Measurements from ENCODE around the gene SMARCA1. TPM values are rescaled to one million over a fixed set of nuclear protein-coding genes. Genes with fewer than 3 reads are reported as not detected.
A peak's percentile ranks its signal among the peaks of the same experiment; 100 is the strongest.

SMARCA1 gene
- polyA plus RNA-seq, 3 donors = 0.03 to 0.13 TPM; not detected in 1

- Mint-ChIP-seq H3K4me3 (no peak overlapping the region), H3K4me1 (no peaks in the 10 kb centered on the region), H3K27ac (peak overlapping the region in 1 of 7 donors; percentile 2), H3K27me3 (ENCODE audit: low read depth in 3 of 3) (no peaks in the 10 kb centered on the region), H3K36me3 (peaks cover 66 to 72% of the 10 kb centered on the region in 2 donors), H3K9me3 (peaks cover 0 to 5% (median 1%) of the 10 kb centered on the region in 7 donors)
- no peak overlapping the region for H3K4me2 ChIP-seq (replicated peaks; ENCODE audit: extremely low read depth, low read length, poor library complexity, severe bottlenecking)
- TF ChIP-seq CTCF (IDR thresholded peaks at IDR 0.05) = no peak
- peaks cover 50 to 72% of the 10 kb centered on the region in 2 donors for H3K36me3 ChIP-seq (replicated peaks in 1 of 2; ENCODE audit: control insufficient read depth in 1 of 2, insufficient read depth in 2 of 2, low read length in 2 of 2)
- no peaks in the 10 kb centered on the region for H3K4me1 ChIP-seq (ENCODE audit: control insufficient read depth in 1 of 2, insufficient read depth in 2 of 2, low read length in 2 of 2)
- DNase-seq = no peak
- no peak overlapping the region for H3K4me3 ChIP-seq (replicated peaks in 1 of 3; ENCODE audit: low read depth in 2 of 3, low read length in 3 of 3)
- no peak overlapping the region for H3K9ac ChIP-seq (ENCODE audit: insufficient read depth, low read length, poor library complexity, severe bottlenecking)
- no CpG with 5 or more reads among the region's 2 CpGs for WGBS (ENCODE audit: insufficient coverage)
- H2AFZ ChIP-seq (ENCODE audit: insufficient read depth, low read depth, low read length, poor library complexity, severe bottlenecking) = no peak overlapping the region
- no peaks in the 10 kb centered on the region for H4K20me1 ChIP-seq (ENCODE audit: insufficient read depth, low read length)
- H3K27me3 ChIP-seq (ENCODE audit: control insufficient read depth in 2 of 2, insufficient read depth in 2 of 2, low read length in 2 of 2) = no peaks in the 10 kb centered on the region
- H3K27ac ChIP-seq (ENCODE audit: low read depth in 1 of 2, low read length in 2 of 2) = no peak overlapping the region
- no peaks in the 10 kb centered on the region for H3K79me2 ChIP-seq (ENCODE audit: insufficient read depth, low read length)
- intact Hi-C loops (cut with micrococcal nuclease) = no loop called here
- no peaks in the 10 kb centered on the region for H3K9me3 ChIP-seq (replicated peaks in 1 of 2; ENCODE audit: control insufficient read depth in 1 of 2, insufficient read depth in 1 of 2, low read length in 2 of 2)
Observed at GRCh38 chrX:129572422-129572821, 49.1 kb upstream of the SMARCA1 start.

GRCh38 chrX:129568349-129568748 lies 45.1 kb upstream of the SMARCA1 start:
- Mint-ChIP-seq H3K27me3 (ENCODE audit: low read depth in 3 of 3) (no peaks in the 10 kb centered on the region), H3K4me1 (peaks cover 9% of the 10 kb centered on the region), H3K4me3 (no peak overlapping the region), H3K9me3 (peaks cover 0 to 2% (median 0%) of the 10 kb centered on the region in 7 donors), H3K27ac (no peak overlapping the region), H3K36me3 (peaks cover 43 to 62% of the 10 kb centered on the region in 2 donors)
- no peak for TF ChIP-seq CTCF (IDR thresholded peaks at IDR 0.05)
- Histone ChIP-seq H3K27ac (ENCODE audit: low read depth in 1 of 2, low read length in 2 of 2) (no peak overlapping the region), H3K4me1 (ENCODE audit: control insufficient read depth in 1 of 2, insufficient read depth in 2 of 2, low read length in 2 of 2) (peaks cover 0 to 3% of the 10 kb centered on the region in 2 donors), H3K27me3 (ENCODE audit: control insufficient read depth in 2 of 2, insufficient read depth in 2 of 2, low read length in 2 of 2) (no peaks in the 10 kb centered on the region), H3K4me2 (replicated peaks; ENCODE audit: extremely low read depth, low read length, poor library complexity, severe bottlenecking) (no peak overlapping the region), H2AFZ (ENCODE audit: insufficient read depth, low read depth, low read length, poor library complexity, severe bottlenecking) (no peak overlapping the region), H3K4me3 (replicated peaks in 1 of 3; ENCODE audit: low read depth in 2 of 3, low read length in 3 of 3) (no peak overlapping the region), H4K20me1 (ENCODE audit: insufficient read depth, low read length) (no peaks in the 10 kb centered on the region), H3K79me2 (ENCODE audit: insufficient read depth, low read length) (no peaks in the 10 kb centered on the region), H3K36me3 (replicated peaks in 1 of 2; ENCODE audit: control insufficient read depth in 1 of 2, insufficient read depth in 2 of 2, low read length in 2 of 2) (peaks cover 31 to 54% of the 10 kb centered on the region in 2 donors), H3K9me3 (replicated peaks in 1 of 2; ENCODE audit: control insufficient read depth in 1 of 2, insufficient read depth in 1 of 2, low read length in 2 of 2) (no peaks in the 10 kb centered on the region), H3K9ac (ENCODE audit: insufficient read depth, low read length, poor library complexity, severe bottlenecking) (no peak overlapping the region)
- WGBS (ENCODE audit: insufficient coverage) = no CpG with 5 or more reads among the region's 3 CpGs
- intact Hi-C loops (cut with micrococcal nuclease) = no loop called here
- no peak for DNase-seq

Data from CD14-positive monocyte (primary cell).